Fibroblast of the aortic adventitia (primary cell): ENCODE results near the gene GSTA2. TPM values are rescaled to one million over a fixed set of nuclear protein-coding genes. Genes with fewer than 3 reads are reported as not detected.

Experiments used
- DNase-seq: peaks from one replicate; pipeline ENCODE4 v3.0.0-alpha.2; 2010; ENCODE audit warnings: low read depth
- H3K4me3 ChIP-seq: 2 replicates; pipeline ENCODE4 v1.5.1; 2011; ENCODE audit warnings: low read depth, mild to moderate bottlenecking, control low read depth, low read length, moderate library complexity
- CTCF ChIP-seq: IDR thresholded peaks from 2 replicates; pipeline ENCODE4 v1.5.1; 2011; ENCODE audit warnings: mild to moderate bottlenecking, low read length, control low read depth, inconsistent platforms; ENCODE audit not compliant: insufficient read depth
- total RNA-seq: library from RNA; depleted of rRNA; stranded (reverse); fragments of >200 nt; gene quantifications from 2 replicates; pipeline ENCODE4 v1.2.3, GENCODE V29; 2012; ENCODE audit warnings: low replicate concordance

The GSTA2 gene
- total RNA-seq, 1 donor = not detected

- DNase-seq = no peak
- no peak for TF ChIP-seq CTCF
- no peak overlapping the region for H3K4me3 ChIP-seq
Measured at GRCh38 chr6:52734072-52734471, 29.2 kb downstream of the GSTA2 start.

- H3K4me3 ChIP-seq = no peak overlapping the region
- TF ChIP-seq CTCF = no peak
- DNase-seq = no peak
Measured at GRCh38 chr6:52733172-52733571, 30.1 kb downstream of the GSTA2 start.

- no peak for TF ChIP-seq CTCF
- no peak overlapping the region for H3K4me3 ChIP-seq
- no peak for DNase-seq
Measured at GRCh38 chr6:52731719-52732118, 31.6 kb downstream of the GSTA2 start.

- DNase-seq = no peak
- no peak overlapping the region for H3K4me3 ChIP-seq
- no peak for TF ChIP-seq CTCF
Measured at GRCh38 chr6:52729576-52729975, 33.7 kb downstream of the GSTA2 start.

GRCh38 chr6:52728394-52728793, 34.9 kb downstream of the GSTA2 start:
- H3K4me3 ChIP-seq = no peak overlapping the region
- peak; percentile 46 for DNase-seq
- no peak for TF ChIP-seq CTCF

GRCh38 chr6:52727908-52728307, 35.4 kb downstream of the GSTA2 start:
- DNase-seq = no peak
- TF ChIP-seq CTCF = no peak

GRCh38 chr6:52726741-52727535, 36.3 kb downstream of the GSTA2 start:
- no peak overlapping the region for H3K4me3 ChIP-seq
- DNase-seq = no peak
- TF ChIP-seq CTCF = no peak

More at GRCh38 chr6:52727908-52728307, 35.4 kb downstream of the GSTA2 start:
- H3K4me3 ChIP-seq = no peak overlapping the region
